GM18502 (cell line): ENCODE measurements around the gene R3HDM2.
"Not testable (repeated sequence)": the region's sequence is repeated elsewhere in the genome, so short reads cannot be mapped to it uniquely, and the experiment has no call there.

Experiments
- ATAC-seq: cut with Tn5 transposase; IDR thresholded peaks from one replicate; pipeline ENCODE4 v1.9.1; 2021; ENCODE audit warnings: mild to moderate bottlenecking; ENCODE audit not compliant: unreplicated experiment, poor library complexity

Gene R3HDM2

DNA sequence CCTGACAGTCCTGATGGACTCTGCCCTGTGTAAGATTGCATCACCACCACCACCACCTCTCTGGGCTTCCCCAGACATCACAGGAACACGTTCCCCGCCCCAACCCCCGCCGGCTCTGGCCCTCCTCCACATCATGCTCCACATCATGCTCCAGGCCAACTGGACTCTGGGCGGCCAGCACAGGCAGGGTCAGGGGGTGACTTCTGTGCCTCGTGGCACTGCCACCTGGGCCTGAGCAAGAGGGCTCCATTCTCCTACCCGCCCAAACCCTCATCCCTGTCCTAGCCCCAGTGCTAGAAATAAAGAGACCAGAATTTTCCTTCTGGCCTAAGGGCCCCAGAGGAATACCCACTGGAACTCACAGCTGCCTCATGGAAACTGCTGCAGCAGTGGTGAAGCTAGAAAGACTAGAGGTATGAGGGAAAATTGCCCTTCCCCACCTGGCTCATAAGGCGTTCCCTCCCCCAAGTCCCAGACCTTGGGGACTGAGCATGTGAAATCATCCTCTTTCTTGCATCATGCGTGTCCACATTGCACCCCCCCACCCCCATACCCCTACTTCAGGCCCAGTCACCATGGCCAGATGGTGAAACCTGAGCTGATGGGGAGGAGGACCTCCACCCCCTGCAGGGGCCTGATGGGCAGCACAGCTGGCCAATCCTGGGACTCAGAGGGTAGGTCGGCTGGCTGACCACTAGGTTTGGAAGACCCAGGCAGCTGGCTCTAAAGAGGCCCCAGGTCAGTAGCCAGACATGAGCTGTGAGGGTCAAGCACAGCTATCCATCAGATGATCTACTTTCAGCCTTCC, 23.9 kb upstream of the R3HDM2 start, which contains the start of gene INHBE:
Gene INHBE, plus strand, starts transcription at position 742 of the 808 bp plus-strand sequence. CDS start 230 bp downstream, outside the sequence.
- ATAC-seq, result no peak

GRCh38 chr12:57454213-57454565, 23.3 kb upstream of the R3HDM2 start:
- no peak for ATAC-seq

GRCh38 chr12:57452937-57453509, 22.2 kb upstream of the R3HDM2 start:
- ATAC-seq, result no peak

GRCh38 chr12:57452181-57452936, 21.5 kb upstream of the R3HDM2 start:
- no peak for ATAC-seq

- ATAC-seq, result no peak
Observed at GRCh38 chr12:57451233-57451778, 20.5 kb upstream of the R3HDM2 start.

- no peak for ATAC-seq
Observed at GRCh38 chr12:57450057-57450456, 19.2 kb upstream of the R3HDM2 start.

- ATAC-seq, result no peak
Observed at GRCh38 chr12:57449375-57449774, 18.5 kb upstream of the R3HDM2 start.

- ATAC-seq, result no peak
Observed at GRCh38 chr12:57448669-57449068, 17.8 kb upstream of the R3HDM2 start.

DNA sequence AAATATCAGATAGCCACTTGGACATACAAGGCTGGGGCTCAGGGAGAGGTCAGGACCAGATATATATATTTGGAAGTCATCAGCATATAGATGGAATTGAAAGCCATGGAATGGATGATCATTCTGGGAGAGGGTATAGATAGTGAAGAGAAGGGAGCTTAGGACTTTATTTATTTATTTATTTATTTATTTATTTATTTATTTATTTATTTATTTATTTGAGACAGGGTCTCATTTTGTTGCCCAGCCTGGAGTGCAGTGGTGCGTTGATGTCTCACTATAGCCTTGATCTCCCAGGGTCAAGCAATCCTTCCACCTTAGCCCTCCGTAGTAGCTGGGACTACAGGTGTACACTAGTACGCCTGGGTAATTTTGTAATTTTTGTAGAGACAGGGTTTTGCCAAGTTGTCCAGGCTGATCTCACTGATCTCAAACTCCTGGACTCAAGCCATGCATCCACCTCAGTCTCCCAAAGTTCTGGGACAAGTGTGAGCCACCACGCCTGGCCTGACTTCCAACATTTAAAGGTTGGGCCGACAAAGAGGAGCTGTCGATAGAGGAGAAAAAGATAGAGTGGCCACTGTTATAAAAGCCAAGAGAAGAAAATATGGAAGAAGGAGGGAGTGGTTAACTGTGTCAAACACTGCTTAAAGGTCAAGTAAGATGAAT, 15.6 kb upstream of the R3HDM2 start:
- ATAC-seq, result no peak

- no peak for ATAC-seq
Observed at GRCh38 chr12:57444744-57445143, 13.9 kb upstream of the R3HDM2 start.

- ATAC-seq, result not testable (repeated sequence)
Observed at GRCh38 chr12:57444337-57444736, 13.5 kb upstream of the R3HDM2 start.

- ATAC-seq, result no peak
Observed at GRCh38 chr12:57441846-57442427, 11.1 kb upstream of the R3HDM2 start.

DNA sequence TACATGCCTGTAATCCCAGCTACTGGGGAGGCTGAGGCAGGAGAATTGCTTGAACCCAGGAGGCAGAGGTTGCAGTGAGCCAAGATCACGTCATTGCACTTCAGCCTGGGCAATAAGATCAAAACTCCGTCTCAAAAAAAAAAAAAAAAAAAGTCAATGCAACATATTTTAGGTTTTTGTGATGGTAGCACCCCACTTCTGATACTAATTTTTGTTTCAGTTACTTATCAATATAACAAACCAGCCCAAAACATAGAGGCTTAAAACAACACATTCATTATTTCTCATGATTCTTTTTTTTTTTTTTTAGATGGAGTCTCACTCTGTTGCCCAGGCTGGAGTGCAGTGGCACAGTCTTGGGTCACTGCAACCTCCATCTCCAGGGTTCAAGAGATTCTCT, 10.6 kb upstream of the R3HDM2 start:
- not testable (repeated sequence) for ATAC-seq

DNA sequence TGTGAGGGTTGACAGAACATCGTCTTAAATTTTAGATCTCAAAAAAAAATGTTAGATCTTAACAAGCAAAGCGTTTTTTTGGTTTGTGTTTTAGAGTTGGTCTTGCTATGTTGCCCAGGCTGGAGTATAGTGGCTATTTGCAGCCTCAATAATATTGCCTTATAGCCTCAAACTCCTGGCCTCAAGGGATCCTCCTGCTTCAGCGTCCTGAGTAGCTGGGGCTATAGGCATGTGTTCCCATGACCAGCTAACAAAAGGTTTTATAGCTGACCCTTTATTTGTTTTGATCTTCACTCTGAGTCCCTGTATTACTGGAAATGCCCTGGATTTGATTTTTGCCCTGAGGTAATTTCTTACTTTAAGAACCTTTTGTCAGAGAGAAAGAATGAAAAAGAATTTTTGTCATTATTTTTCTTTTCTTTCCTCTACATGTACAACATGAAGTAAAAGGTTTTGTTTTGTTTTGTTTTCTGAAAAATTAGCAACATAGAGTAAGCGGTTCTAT, 9.0 kb upstream of the R3HDM2 start:
- no peak for ATAC-seq

DNA sequence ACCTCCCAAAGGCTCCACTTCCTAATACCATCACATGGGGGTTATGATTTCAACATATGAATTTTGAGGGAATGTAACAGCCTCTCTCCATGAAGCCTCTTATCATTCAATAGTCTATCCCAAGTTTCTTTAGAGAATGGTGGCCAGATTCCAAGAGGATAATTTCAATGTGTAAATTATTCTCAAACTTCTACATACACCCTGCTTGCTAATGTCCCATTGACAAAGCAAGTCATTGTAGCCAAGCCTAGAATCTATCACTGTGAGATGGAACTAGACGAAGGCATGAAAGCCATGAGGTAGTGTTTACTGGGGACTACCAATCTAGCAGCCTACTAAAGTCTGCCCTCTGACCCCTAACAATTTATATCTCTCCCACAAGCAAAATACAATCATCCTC, 7.6 kb upstream of the R3HDM2 start:
- ATAC-seq, result no peak

DNA sequence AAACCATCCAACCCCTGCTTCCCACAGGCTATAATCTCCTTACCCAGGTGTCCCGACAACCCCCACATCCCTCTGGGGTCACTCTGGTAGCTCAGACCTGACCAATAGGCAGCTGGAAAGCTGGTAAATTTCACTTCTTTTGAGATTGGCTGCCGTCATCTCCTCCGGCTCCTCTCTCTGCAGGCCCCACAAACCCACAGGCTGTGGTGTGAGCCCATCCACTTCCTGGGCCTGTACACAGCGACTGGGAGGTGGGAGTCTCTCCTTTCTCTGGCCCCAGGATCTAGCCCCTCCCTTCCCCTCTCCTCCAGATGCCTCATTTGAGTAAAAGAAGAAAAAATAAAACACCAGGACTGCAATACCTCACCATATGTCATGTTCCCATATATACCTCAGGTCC, 4.5 kb upstream of the R3HDM2 start:
- ATAC-seq, result no peak

DNA sequence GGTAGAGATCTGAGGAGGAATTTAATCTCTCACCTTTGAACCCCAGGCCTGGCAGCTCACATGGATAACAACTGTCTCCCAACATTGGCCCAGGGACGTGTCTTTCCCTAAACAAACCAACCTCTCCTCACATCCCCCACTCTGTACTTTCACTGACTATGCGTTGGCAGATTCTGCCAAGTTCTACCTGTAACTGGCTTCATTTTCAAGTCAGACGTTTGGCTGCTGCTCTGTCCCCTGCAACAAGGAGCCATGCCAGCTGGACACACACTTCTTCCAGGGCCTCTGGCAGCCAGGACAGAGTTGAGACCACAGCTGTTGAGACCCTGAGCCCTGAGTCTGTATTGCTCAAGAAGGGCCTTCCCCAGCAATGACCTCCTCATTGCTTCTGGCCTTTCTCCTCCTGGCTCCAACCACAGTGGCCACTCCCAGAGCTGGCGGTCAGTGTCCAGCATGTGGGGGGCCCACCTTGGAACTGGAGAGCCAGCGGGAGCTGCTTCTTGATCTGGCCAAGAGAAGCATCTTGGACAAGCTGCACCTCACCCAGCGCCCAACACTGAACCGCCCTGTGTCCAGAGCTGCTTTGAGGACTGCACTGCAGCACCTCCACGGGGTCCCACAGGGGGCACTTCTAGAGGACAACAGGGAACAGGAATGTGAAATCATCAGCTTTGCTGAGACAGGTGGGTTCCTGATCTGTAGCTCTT, 3.8 kb upstream of the R3HDM2 start, which contains the start of gene INHBC:
Gene INHBC, plus strand, starts transcription at position 268 of the 707 bp plus-strand sequence. Its CDS starts 103 bp downstream, at position 371.
- ATAC-seq, result no peak

DNA sequence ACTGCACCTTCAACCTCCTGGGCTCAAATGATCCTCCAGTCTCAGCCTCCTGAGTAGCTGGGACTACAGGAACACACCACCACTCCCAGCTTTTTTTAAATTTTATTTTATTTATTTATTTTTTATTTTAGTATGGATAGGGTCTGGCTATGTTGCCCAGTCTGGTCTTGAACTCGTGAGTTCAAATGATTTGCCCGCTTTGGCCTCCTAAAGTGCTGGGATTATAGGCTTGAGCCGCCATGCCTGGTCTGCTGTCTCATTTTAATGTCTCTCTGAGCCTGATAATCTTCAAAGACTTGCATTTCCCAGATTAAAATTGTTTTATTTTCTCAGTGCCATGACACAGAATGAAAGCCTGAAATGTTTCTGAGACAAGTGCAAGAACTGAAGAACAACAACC, 2.5 kb upstream of the R3HDM2 start:
- no peak for ATAC-seq

DNA sequence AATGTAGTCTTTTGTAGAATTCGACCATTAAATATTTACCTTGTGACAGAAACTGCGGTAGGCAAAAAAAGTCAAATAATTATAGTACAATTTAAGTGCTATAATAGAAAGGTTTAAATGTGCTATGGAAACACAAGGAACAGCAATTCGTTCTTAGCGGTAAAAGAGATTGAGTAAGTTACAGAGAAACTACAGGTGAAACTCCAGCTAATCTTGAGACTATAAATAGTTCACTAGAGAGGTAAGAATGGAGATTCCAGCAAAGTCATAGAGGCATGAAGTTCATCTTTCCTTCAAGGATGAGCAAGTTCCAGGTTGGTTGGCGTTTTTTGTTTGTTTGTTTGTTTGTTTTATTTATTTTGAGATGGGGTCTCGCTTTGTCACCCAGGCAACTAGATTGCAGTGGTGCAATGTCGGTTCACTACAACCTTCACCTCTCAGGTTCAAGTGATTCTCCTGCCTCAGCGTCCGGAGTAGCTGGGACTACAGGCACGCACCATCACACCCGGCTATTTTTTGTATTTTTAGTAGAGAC, 878 bp upstream of the R3HDM2 start:
- no peak for ATAC-seq
